ENCODE results near the gene GNG2. TPM values are rescaled to one million over a fixed set of nuclear protein-coding genes. Genes with fewer than 3 reads are reported as not detected.

GNG2 gene
- total RNA-seq, 1 donor from 2014 or later: 24.4 TPM

DNA sequence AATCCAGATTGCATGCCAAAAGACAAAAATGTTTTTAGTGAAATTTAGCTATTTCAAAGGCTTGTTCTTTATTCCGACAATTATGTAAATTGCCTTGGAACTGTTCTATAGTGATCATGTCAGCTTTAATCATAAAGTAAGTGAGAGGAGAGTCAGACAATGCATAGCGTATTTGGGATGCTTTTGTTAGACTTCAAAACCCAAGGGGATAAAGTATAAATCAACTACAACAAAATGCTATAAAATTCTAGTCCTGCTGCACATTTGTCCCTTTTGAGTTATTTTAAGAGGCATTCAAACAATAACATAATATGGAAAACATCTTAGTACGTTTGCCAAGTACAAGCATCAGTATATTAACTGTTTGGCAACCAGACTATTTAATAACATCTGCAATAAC is 140.3 kb downstream of the GNG2 start:
- DNase-seq (no peak), ATAC-seq (no peak)
- peaks cover 85% of the 10 kb centered on the region for H3K36me3 ChIP-seq
- no peaks in the 10 kb centered on the region for H3K4me1 ChIP-seq
- TF ChIP-seq CTCF (IDR thresholded peaks at IDR 0.05): no peak
- H3K4me3 ChIP-seq: no peak overlapping the region
- H3K27ac ChIP-seq: no peak overlapping the region
- no peaks in the 10 kb centered on the region for H3K9me3 ChIP-seq
- H3K27me3 ChIP-seq: no peaks in the 10 kb centered on the region
- intact Hi-C loops (cut with DNase I): no loop called here

- TF ChIP-seq CTCF (IDR thresholded peaks at IDR 0.05): no peak
- Histone ChIP-seq H3K4me1 (no peaks in the 10 kb centered on the region), H3K27ac (no peak overlapping the region), H3K9me3 (no peaks in the 10 kb centered on the region), H3K4me3 (no peak overlapping the region), H3K27me3 (no peaks in the 10 kb centered on the region), H3K36me3 (peaks cover 95% of the 10 kb centered on the region)
- DNase-seq: no peak
- no peak for ATAC-seq
- intact Hi-C loops (cut with DNase I): no loop called here
Observed at GRCh38 chr14:52002542-52002941, 142.1 kb downstream of the GNG2 start.

- peaks cover 98% of the 10 kb centered on the region for H3K36me3 ChIP-seq
Observed at GRCh38 chr14:52003324-52003723, 142.9 kb downstream of the GNG2 start.

DNA sequence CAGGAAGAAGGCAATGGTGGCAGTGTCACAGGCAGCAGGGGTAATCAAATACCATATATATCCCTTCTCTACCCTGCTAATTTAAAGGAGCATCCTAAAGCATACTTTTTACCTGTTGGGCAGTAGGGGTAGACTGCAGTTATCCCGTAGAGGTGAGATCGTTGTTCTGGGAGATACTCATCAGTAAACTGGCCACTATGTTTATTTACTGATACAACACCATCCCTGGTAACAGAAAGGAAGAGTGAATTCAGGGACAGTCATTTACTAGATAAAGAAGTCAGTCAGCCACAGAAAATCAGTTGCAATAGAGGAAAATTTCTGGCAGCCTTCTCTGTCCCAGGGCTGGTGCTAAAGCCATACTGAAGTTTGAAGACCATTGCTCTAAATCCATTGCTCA is 145.2 kb downstream of the GNG2 start:
- ATAC-seq (no peak), DNase-seq (no peak)
- Histone ChIP-seq H3K4me3 (no peak overlapping the region), H3K36me3 (peaks cover 98% of the 10 kb centered on the region), H3K27me3 (no peaks in the 10 kb centered on the region), H3K27ac (no peak overlapping the region), H3K9me3 (no peaks in the 10 kb centered on the region), H3K4me1 (no peaks in the 10 kb centered on the region)
- no peak for TF ChIP-seq CTCF (IDR thresholded peaks at IDR 0.05)
- intact Hi-C loops (cut with DNase I): no loop called here

More at GRCh38 chr14:52003324-52003723, 142.9 kb downstream of the GNG2 start:
- Histone ChIP-seq H3K4me3 (no peak overlapping the region), H3K27me3 (no peaks in the 10 kb centered on the region), H3K9me3 (no peaks in the 10 kb centered on the region), H3K27ac (no peak overlapping the region), H3K4me1 (no peaks in the 10 kb centered on the region)
- DNase-seq (no peak), ATAC-seq (no peak)
- intact Hi-C loops (cut with DNase I): no loop called here
- no peak for TF ChIP-seq CTCF (IDR thresholded peaks at IDR 0.05)

DNA sequence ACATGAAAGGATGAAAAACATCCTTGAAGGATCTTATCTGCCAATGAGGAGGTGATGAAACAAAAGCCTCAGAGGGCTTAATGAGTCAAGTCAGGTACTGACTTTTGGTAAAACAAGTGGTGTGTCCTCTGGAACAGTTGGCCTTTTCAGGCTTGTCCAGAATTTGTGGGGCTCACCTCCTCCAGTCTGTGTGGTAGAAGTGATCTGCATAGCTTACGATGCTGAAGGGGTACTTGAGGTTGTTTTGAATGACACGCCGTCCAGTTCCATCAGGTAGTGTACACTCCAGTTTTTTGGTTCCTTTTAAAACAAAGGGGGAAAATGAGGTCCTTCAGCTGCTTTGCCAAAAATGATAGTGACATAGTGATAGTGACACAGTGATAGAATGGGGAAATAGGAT is 145.9 kb downstream of the GNG2 start:
- intact Hi-C loops (cut with DNase I): no loop called here
- no peak for TF ChIP-seq CTCF (IDR thresholded peaks at IDR 0.05)
- H3K9me3 ChIP-seq: no peaks in the 10 kb centered on the region
- peaks cover 98% of the 10 kb centered on the region for H3K36me3 ChIP-seq
- no peak for ATAC-seq
- H3K27ac ChIP-seq: no peak overlapping the region
- no peaks in the 10 kb centered on the region for H3K27me3 ChIP-seq
- DNase-seq: no peak
- H3K4me3 ChIP-seq: no peak overlapping the region
- no peaks in the 10 kb centered on the region for H3K4me1 ChIP-seq

DNA sequence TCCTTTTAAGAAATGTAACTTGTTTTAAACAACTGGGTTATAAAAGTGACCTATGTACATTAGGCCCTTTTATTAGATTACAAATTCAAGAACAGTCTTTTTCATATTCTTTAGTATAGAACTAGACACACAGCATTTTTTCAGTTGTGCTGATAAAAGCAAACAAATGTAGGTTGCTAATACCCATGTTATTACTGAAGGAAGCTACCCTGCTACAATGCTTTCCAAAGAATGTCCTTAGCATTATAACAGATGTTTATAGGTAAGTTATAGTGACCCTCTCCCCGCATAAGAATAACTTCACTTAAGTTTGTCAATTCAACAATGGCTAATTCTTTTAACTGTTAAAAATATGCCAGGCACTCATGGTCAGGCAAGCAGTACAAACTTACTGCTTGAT is 146.8 kb downstream of the GNG2 start:
- TF ChIP-seq CTCF (IDR thresholded peaks at IDR 0.05): no peak

More for the DNA sequence above, 146.8 kb downstream of the GNG2 start:
- Histone ChIP-seq H3K27ac (no peak overlapping the region), H3K36me3 (peaks cover 96% of the 10 kb centered on the region), H3K9me3 (no peaks in the 10 kb centered on the region), H3K4me3 (no peak overlapping the region), H3K4me1 (no peaks in the 10 kb centered on the region), H3K27me3 (no peaks in the 10 kb centered on the region)
- ATAC-seq (no peak), DNase-seq (no peak)
- intact Hi-C loops (cut with DNase I): no loop called here

Data from upper lobe of right lung (tissue), 1 donor.